Transverse colon (tissue), 4 donors: Measurements from ENCODE around the gene C20orf96. TPM values are rescaled to one million over a fixed set of nuclear protein-coding genes. Genes with fewer than 3 reads are reported as not detected.

Source experiments
- DNase-seq: peaks from one replicate; pipeline ENCODE4 v3.0.0-alpha.2; 2019
- H3K27ac ChIP-seq, 4 donors: fragments of 200-600 bp; sonication (generic); 2 replicates each; pipeline ENCODE4 v1.5.1; 2016 to 2018; ENCODE audit warnings: inconsistent platforms in 4 of 4
- H3K27me3 ChIP-seq: fragments of 200-600 bp; sonication (generic); 2 replicates; pipeline ENCODE4 v1.5.1; 2017; ENCODE audit warnings: inconsistent platforms
- H3K36me3 ChIP-seq, 4 donors: fragments of 200-600 bp; sonication (generic); 2 replicates each; pipeline ENCODE4 v1.5.1; 2017 to 2019; ENCODE audit warnings: inconsistent platforms in 4 of 4
- H3K4me1 ChIP-seq, 4 donors: fragments of 200-600 bp; sonication (generic); 2 replicates each; pipeline ENCODE4 v1.5.1; 2017 to 2020; ENCODE audit warnings: inconsistent platforms in 4 of 4
- H3K4me3 ChIP-seq, 4 donors: fragments of 200-600 bp; sonication (generic); 1 replicate in 1 of 4; 2 replicates in 3 of 4; pipeline versions ENCODE4 v1.5.1 to v1.6.1; 2017 to 2019; ENCODE audit warnings: inconsistent platforms in 4 of 4
- H3K9me3 ChIP-seq, 2 donors: fragments of 200-600 bp; sonication (generic); 2 replicates each; pipeline ENCODE4 v1.5.1; 2017 to 2019; ENCODE audit warnings: inconsistent platforms in 2 of 2
- CTCF ChIP-seq, 5 experiments: fragments of 200-600 bp in 3 of 5; fragments of 450-650 bp in 2 of 5; sonication (generic) in 3 of 5; IDR thresholded peaks; 1 replicate in 2 of 5; 2 replicates in 3 of 5; pipeline ENCODE4 v1.5.1; 2016 to 2017; ENCODE audit warnings: antibody characterized with exemption in 5 of 5, inconsistent platforms in 3 of 5, mild to moderate bottlenecking in 2 of 5, moderate library complexity in 1 of 5
- EP300 ChIP-seq: sonication (generic); formaldehyde crosslinking; IDR thresholded peaks from one replicate; pipeline ENCODE4 v1.6.1; 2017; ENCODE audit warnings: antibody characterized with exemption, low read depth
- POLR2A ChIP-seq: fragments of 450-650 bp; IDR thresholded peaks from one replicate; pipeline ENCODE4 v1.6.1; 2016; ENCODE audit warnings: antibody characterized with exemption, mild to moderate bottlenecking, moderate library complexity
- POLR2AphosphoS5 ChIP-seq, 3 donors: sonication (generic); formaldehyde crosslinking; IDR thresholded peaks; one replicate each; pipeline ENCODE4 v1.6.1; 2016; ENCODE audit warnings: antibody characterized with exemption in 3 of 3
- WGBS, 2 donors: methylation state at CpG; one replicate each; pipeline ENCODE4 v1.1.5; 2018; ENCODE audit warnings: low coverage in 1 of 2; 5-methylcytosine and 5-hydroxymethylcytosine counted together
- in situ Hi-C, 4 donors: fragments of 200-750 bp; cut with MboI; loops; one replicate each; pipeline versions ENCODE4 v1.15.0 to v1.15.1; 2017; ENCODE audit warnings: low sequenced_read_pairs in 3 of 4, low pct_ligation_motif_present in 1 of 4, low pct_unique_long_range_greater_than_20kb in 1 of 4
- intact Hi-C: fragments of 100-400 bp; cut with DNase I; formaldehyde crosslinking; loops from one replicate; pipeline ENCODE4 v1.15.1; 2023; ENCODE audit warnings: low total_unique reads
- total RNA-seq, 4 donors: library from RNA; depleted of rRNA; stranded (reverse); fragments of >200 nt; gene quantifications; one replicate each; pipeline ENCODE4 v1.1.0, GENCODE V29; 2016

The C20orf96 gene
- total RNA-seq, 4 donors from 2014 or later: 3.0 to 97.3 (median 3.7) TPM

GRCh38 chr20:324177-325044 lies 33.9 kb upstream of the C20orf96 start:
- in situ Hi-C loops (no loop called here), intact Hi-C loops (loop anchor here (10.0 kb wide), 1 partner anchor 50 kb away; no protein-coding TSS in a partner anchor)
- H3K27ac ChIP-seq: peak overlapping the region; percentile 94 to 98 (median 96)
- 0% methylated on average over 4 to 53 of the region's 69 CpGs for WGBS, 2 donors
- no peaks in the 10 kb centered on the region for H3K27me3 ChIP-seq
- peaks cover 3 to 34% (median 24%) of the 10 kb centered on the region in 4 donors for H3K4me1 ChIP-seq
- DNase-seq: peak; percentile 96
- no peaks in the 10 kb centered on the region for H3K36me3 ChIP-seq
- H3K9me3 ChIP-seq: no peaks in the 10 kb centered on the region
- peak; percentile 8 to 55 (median 31) for TF ChIP-seq CTCF (IDR thresholded peaks at IDR 0.05)
- no peak for TF ChIP-seq EP300
- no peak for TF ChIP-seq POLR2A
- peak; percentile 82 to 88 (median 88) for TF ChIP-seq POLR2AphosphoS5 (IDR thresholded peaks at IDR 0.05)
- H3K4me3 ChIP-seq: peak overlapping the region; percentile 57 to 74 (median 68)

- H3K36me3 ChIP-seq: no peaks in the 10 kb centered on the region
- no peak overlapping the region for H3K27ac ChIP-seq
- TF ChIP-seq POLR2A (no peak), EP300 (no peak), CTCF (IDR thresholded peaks at IDR 0.05) (no peak), POLR2AphosphoS5 (IDR thresholded peaks at IDR 0.05) (no peak)
- in situ Hi-C loops (no loop called here), intact Hi-C loops (no loop called here)
- no peaks in the 10 kb centered on the region for H3K27me3 ChIP-seq
- 94% methylated on average over 2 of the region's 2 CpGs; no CpG with 5 or more reads in 1 of the 2 donors for WGBS, 2 donors
- H3K4me1 ChIP-seq: no peaks in the 10 kb centered on the region
- DNase-seq: no peak
- H3K9me3 ChIP-seq: no peaks in the 10 kb centered on the region
- no peak overlapping the region for H3K4me3 ChIP-seq
These were observed 25.9 kb upstream of the C20orf96 start for GRCh38 chr20:316316-317068.

- no peak overlapping the region for H3K4me3 ChIP-seq
- intact Hi-C loops (no loop called here), in situ Hi-C loops (no loop called here)
- H3K4me1 ChIP-seq: peaks cover 0 to 13% (median 0%) of the 10 kb centered on the region in 4 donors
- H3K27ac ChIP-seq: no peak overlapping the region
- H3K9me3 ChIP-seq: no peaks in the 10 kb centered on the region
- H3K36me3 ChIP-seq: no peaks in the 10 kb centered on the region
- no peaks in the 10 kb centered on the region for H3K27me3 ChIP-seq
- DNase-seq: no peak
- TF ChIP-seq CTCF (IDR thresholded peaks at IDR 0.05): no peak
- TF ChIP-seq POLR2A: no peak
- TF ChIP-seq POLR2AphosphoS5 (IDR thresholded peaks at IDR 0.05): no peak
- no peak for TF ChIP-seq EP300
These were observed 23.4 kb upstream of the C20orf96 start for GRCh38 chr20:313948-314347.

- 76 to 86% methylated on average over 5 of the region's 5 CpGs for WGBS, 2 donors
- no peak for DNase-seq
- no peaks in the 10 kb centered on the region for H3K9me3 ChIP-seq
- H3K36me3 ChIP-seq: no peaks in the 10 kb centered on the region
- no peaks in the 10 kb centered on the region for H3K27me3 ChIP-seq
- H3K4me3 ChIP-seq: no peak overlapping the region
- intact Hi-C loops: no loop called here
- no peak overlapping the region for H3K27ac ChIP-seq
- H3K4me1 ChIP-seq: peaks cover 0 to 13% (median 0%) of the 10 kb centered on the region in 4 donors
- in situ Hi-C loops: no loop called here
- TF ChIP-seq EP300: no peak
- no peak for TF ChIP-seq POLR2A
- TF ChIP-seq CTCF (IDR thresholded peaks at IDR 0.05): no peak
- TF ChIP-seq POLR2AphosphoS5 (IDR thresholded peaks at IDR 0.05): no peak
These were observed 22.9 kb upstream of the C20orf96 start for GRCh38 chr20:313402-313801.
